BE2C (cell line): ENCODE data around the gene RAB8A.

Experiments
- DNase-seq: peaks from one replicate; pipeline ENCODE4 v3.0.0-alpha.2; 2020
- H3K27me3 ChIP-seq: fragments of 250-450 bp; sonication (Bioruptor Pico); 2 replicates; pipeline ENCODE4 v1.5.1; 2020; ENCODE audit warnings: mild to moderate bottlenecking
- H3K36me3 ChIP-seq: fragments of 250-450 bp; sonication (Bioruptor Pico); 2 replicates; pipeline ENCODE4 v1.5.1; 2020; ENCODE audit warnings: mild to moderate bottlenecking
- H3K4me1 ChIP-seq: fragments of 250-450 bp; sonication (Bioruptor Pico); 2 replicates; pipeline ENCODE4 v1.5.1; 2020
- H3K4me3 ChIP-seq: 2 replicates; pipeline ENCODE4 v1.5.1; 2011; ENCODE audit warnings: low read depth, low read length
- H3K9me3 ChIP-seq: fragments of 250-450 bp; sonication (Bioruptor Pico); 2 replicates; pipeline ENCODE4 v1.5.1; 2020
- CTCF ChIP-seq: IDR thresholded peaks from 2 replicates; pipeline ENCODE4 v1.5.1; 2012; ENCODE audit warnings: mild to moderate bottlenecking, low read depth, low read length

The RAB8A gene

GRCh38 chr19:16124953-16125352 is 13.3 kb downstream of the RAB8A start:
- Histone ChIP-seq H3K4me3 (no peak overlapping the region), H3K36me3 (peaks cover 64% of the 10 kb centered on the region), H3K9me3 (no peaks in the 10 kb centered on the region), H3K27me3 (no peaks in the 10 kb centered on the region), H3K4me1 (no peaks in the 10 kb centered on the region)
- no peak for DNase-seq
- TF ChIP-seq CTCF = no peak

- no peaks in the 10 kb centered on the region for H3K4me1 ChIP-seq
- H3K27me3 ChIP-seq = no peaks in the 10 kb centered on the region
- peaks cover 63% of the 10 kb centered on the region for H3K36me3 ChIP-seq
- no peaks in the 10 kb centered on the region for H3K9me3 ChIP-seq
- no peak for DNase-seq
- H3K4me3 ChIP-seq = no peak overlapping the region
- no peak for TF ChIP-seq CTCF
Measured at GRCh38 chr19:16125737-16126495, 14.2 kb downstream of the RAB8A start.

- no peak for DNase-seq
- H3K4me3 ChIP-seq = no peak overlapping the region
- no peaks in the 10 kb centered on the region for H3K9me3 ChIP-seq
- no peaks in the 10 kb centered on the region for H3K27me3 ChIP-seq
- no peaks in the 10 kb centered on the region for H3K4me1 ChIP-seq
- TF ChIP-seq CTCF = no peak
- H3K36me3 ChIP-seq = peaks cover 55% of the 10 kb centered on the region
Measured at GRCh38 chr19:16127080-16127479, 15.4 kb downstream of the RAB8A start.

- no peaks in the 10 kb centered on the region for H3K9me3 ChIP-seq
- H3K27me3 ChIP-seq = no peaks in the 10 kb centered on the region
- no peak overlapping the region for H3K4me3 ChIP-seq
- TF ChIP-seq CTCF = no peak
- H3K4me1 ChIP-seq = no peaks in the 10 kb centered on the region
- peaks cover 58% of the 10 kb centered on the region for H3K36me3 ChIP-seq
- DNase-seq = no peak
Measured at GRCh38 chr19:16127776-16128371, 16.2 kb downstream of the RAB8A start.

- Histone ChIP-seq H3K27me3 (no peaks in the 10 kb centered on the region), H3K36me3 (peaks cover 52% of the 10 kb centered on the region)
- no peak for DNase-seq
Measured at GRCh38 chr19:16131648-16132047, 20.0 kb downstream of the RAB8A start.

More at GRCh38 chr19:16131648-16132047, 20.0 kb downstream of the RAB8A start:
- Histone ChIP-seq H3K4me3 (no peak overlapping the region), H3K4me1 (no peaks in the 10 kb centered on the region), H3K9me3 (no peaks in the 10 kb centered on the region)
- no peak for TF ChIP-seq CTCF
